SU-DHL-6 (cell line): ENCODE results near the gene ANAPC4.

Experiments used
- H2AFZ ChIP-seq: fragments of 200-600 bp; sonication (generic); 2 replicates; pipeline ENCODE4 v1.6.1; 2014; ENCODE audit warnings: low read depth, mild to moderate bottlenecking, moderate library complexity, mixed read lengths, antibody characterized with exemption, low read length; ENCODE audit not compliant: severe bottlenecking
- H3F3A ChIP-seq: fragments of 200-600 bp; shearing (Covaris generic); 2 replicates; pipeline ENCODE4 v1.6.0; 2016; ENCODE audit warnings: antibody characterized with exemption, mild to moderate bottlenecking; ENCODE audit not compliant: insufficient read depth
- H3K27ac ChIP-seq: fragments of 200-600 bp; sonication (generic); 2 replicates; pipeline ENCODE4 v1.5.1; 2016; ENCODE audit warnings: low read depth, mild to moderate bottlenecking, low read length, moderate library complexity, mixed read lengths
- H3K27me3 ChIP-seq: fragments of 200-600 bp; sonication (generic), shearing (Covaris generic); 2 replicates; pipeline ENCODE4 v1.6.0; 2014; ENCODE audit warnings: mild to moderate bottlenecking, low read length
- H3K36me3 ChIP-seq: fragments of 200-600 bp; sonication (generic); 2 replicates; pipeline ENCODE4 v1.6.1; 2014; ENCODE audit warnings: mild to moderate bottlenecking, low read length, mixed read lengths
- H3K4me2 ChIP-seq: fragments of 300-600, 200-600 bp; shearing (Covaris generic), sonication (generic); 2 replicates; pipeline ENCODE4 v1.6.0; 2014; ENCODE audit warnings: low read length, low read depth, mild to moderate bottlenecking; ENCODE audit not compliant: poor library complexity, severe bottlenecking
- H3K4me3 ChIP-seq: fragments of 200-600 bp; sonication (generic); 2 replicates; pipeline ENCODE4 v1.5.1; 2014; ENCODE audit warnings: antibody characterized with exemption, low read length, mild to moderate bottlenecking, mixed read lengths; ENCODE audit not compliant: insufficient read depth, poor library complexity, severe bottlenecking
- H3K79me2 ChIP-seq: fragments of 200-600 bp; sonication (generic); 2 replicates; pipeline ENCODE4 v1.6.1; 2014; ENCODE audit warnings: mild to moderate bottlenecking, low read length, moderate library complexity; ENCODE audit not compliant: insufficient read depth
- H3K9ac ChIP-seq: fragments of 200-600 bp; sonication (generic); 2 replicates; pipeline ENCODE4 v1.7.0; 2014; ENCODE audit warnings: mild to moderate bottlenecking, low read length
- H3K9me2 ChIP-seq: fragments of 200-600 bp; sonication (generic); replicated peaks from 2 replicates; pipeline ENCODE4 v1.6.1; 2014; ENCODE audit warnings: low read length; ENCODE audit not compliant: insufficient read depth
- H3K9me3 ChIP-seq: fragments of 200-600 bp; sonication (generic); 2 replicates; pipeline ENCODE4 v1.6.1; 2014; ENCODE audit warnings: low read length, mixed read lengths; ENCODE audit not compliant: insufficient read depth
- H4K20me1 ChIP-seq: fragments of 200-600 bp; sonication (generic); 2 replicates; pipeline ENCODE4 v1.6.1; 2014; ENCODE audit warnings: low read depth, mild to moderate bottlenecking, antibody characterized with exemption, low read length, moderate library complexity, mixed read lengths
- EZH2phosphoT487 ChIP-seq: fragments of 200-600 bp; sonication (generic), shearing (Covaris generic); conservative IDR thresholded peaks from 2 replicates; pipeline ENCODE4 v1.6.1; 2018; ENCODE audit warnings: mild to moderate bottlenecking, antibody characterized with exemption, low read length, moderate library complexity, mixed read lengths
- TF ChIP-seq, protein P1 (sequence below): fragments of 200-600 bp; sonication (generic); IDR thresholded peaks from one replicate; pipeline ENCODE4 v1.5.1; 2017; ENCODE audit warnings: antibody characterized with exemption, mild to moderate bottlenecking, low read length, moderate library complexity; ENCODE audit not compliant: insufficient read depth, poor library complexity, severe bottlenecking

Gene ANAPC4

DNA sequence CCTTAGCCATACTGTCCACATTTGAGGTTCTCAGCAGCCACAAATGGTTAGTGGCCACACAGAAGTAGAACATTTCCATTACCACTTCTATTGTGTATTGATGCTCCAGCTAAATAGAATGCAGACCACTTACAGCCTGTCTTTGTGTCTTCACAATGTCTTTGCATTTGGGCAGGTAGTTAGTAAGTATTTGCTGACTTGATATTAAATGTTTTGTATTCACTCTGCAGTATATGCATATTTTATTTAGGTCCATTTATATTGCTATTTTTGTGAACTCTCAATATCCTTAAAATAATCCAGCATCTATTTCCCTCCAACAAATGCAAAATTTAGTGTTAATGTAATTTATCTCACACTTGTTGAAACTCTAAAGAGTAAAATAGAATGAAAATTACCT lies 26.6 kb downstream of the ANAPC4 start:
- no peaks in the 10 kb centered on the region for H3K79me2 ChIP-seq
- H3K36me3 ChIP-seq: peaks cover 54% of the 10 kb centered on the region; the same call in 1 of the 2 replicates
- H3K4me3 ChIP-seq: no peak overlapping the region
- no peak overlapping the region for H2AFZ ChIP-seq
- no peaks in the 10 kb centered on the region for H3K9me2 ChIP-seq
- H3K9me3 ChIP-seq: no peaks in the 10 kb centered on the region
- no peaks in the 10 kb centered on the region for H3K27me3 ChIP-seq
- H3K9ac ChIP-seq: no peak overlapping the region
- H3F3A ChIP-seq: no peaks in the 10 kb centered on the region
- TF ChIP-seq, protein P1, sequence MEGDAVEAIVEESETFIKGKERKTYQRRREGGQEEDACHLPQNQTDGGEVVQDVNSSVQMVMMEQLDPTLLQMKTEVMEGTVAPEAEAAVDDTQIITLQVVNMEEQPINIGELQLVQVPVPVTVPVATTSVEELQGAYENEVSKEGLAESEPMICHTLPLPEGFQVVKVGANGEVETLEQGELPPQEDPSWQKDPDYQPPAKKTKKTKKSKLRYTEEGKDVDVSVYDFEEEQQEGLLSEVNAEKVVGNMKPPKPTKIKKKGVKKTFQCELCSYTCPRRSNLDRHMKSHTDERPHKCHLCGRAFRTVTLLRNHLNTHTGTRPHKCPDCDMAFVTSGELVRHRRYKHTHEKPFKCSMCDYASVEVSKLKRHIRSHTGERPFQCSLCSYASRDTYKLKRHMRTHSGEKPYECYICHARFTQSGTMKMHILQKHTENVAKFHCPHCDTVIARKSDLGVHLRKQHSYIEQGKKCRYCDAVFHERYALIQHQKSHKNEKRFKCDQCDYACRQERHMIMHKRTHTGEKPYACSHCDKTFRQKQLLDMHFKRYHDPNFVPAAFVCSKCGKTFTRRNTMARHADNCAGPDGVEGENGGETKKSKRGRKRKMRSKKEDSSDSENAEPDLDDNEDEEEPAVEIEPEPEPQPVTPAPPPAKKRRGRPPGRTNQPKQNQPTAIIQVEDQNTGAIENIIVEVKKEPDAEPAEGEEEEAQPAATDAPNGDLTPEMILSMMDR: no peak
- no peak overlapping the region for H3K27ac ChIP-seq
- H3K4me2 ChIP-seq: no peak overlapping the region
- no peaks in the 10 kb centered on the region for H4K20me1 ChIP-seq

DNA sequence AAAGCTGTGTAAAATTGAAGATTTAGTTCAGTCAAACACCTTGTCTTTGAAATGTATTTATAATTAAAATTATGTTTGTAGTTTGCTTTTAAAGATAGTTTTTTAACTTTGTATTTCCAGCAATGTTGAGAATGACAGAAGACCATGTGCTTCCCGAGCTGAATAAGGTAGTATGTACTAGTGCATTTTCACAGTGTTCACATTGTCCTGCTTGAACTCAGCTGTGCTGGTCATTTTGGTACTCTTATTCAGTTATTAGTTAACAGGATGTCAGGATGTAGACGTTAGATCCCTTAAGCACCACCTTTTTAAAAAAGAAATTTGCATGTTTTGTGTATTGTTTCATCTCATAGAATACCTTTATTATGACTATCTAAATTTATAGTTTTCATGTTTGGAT lies 28.4 kb downstream of the ANAPC4 start:
- Histone ChIP-seq H3K9me3 (no peaks in the 10 kb centered on the region), H3K9me2 (no peaks in the 10 kb centered on the region), H3K79me2 (no peaks in the 10 kb centered on the region), H3K36me3 (peaks cover 62% of the 10 kb centered on the region), H4K20me1 (no peaks in the 10 kb centered on the region), H3K4me2 (no peak overlapping the region), H3K9ac (no peak overlapping the region), H3K27ac (no peak overlapping the region), H2AFZ (no peak overlapping the region), H3F3A (no peaks in the 10 kb centered on the region), H3K4me3 (no peak overlapping the region), H3K27me3 (no peaks in the 10 kb centered on the region)
- TF ChIP-seq, protein P1: no peak
- TF ChIP-seq EZH2phosphoT487: no peak

- Histone ChIP-seq H3K27me3 (no peaks in the 10 kb centered on the region), H3K4me2 (no peak overlapping the region), H3F3A (no peaks in the 10 kb centered on the region), H2AFZ (no peak overlapping the region), H3K9me2 (no peaks in the 10 kb centered on the region), H4K20me1 (no peaks in the 10 kb centered on the region), H3K9me3 (no peaks in the 10 kb centered on the region), H3K27ac (no peak overlapping the region), H3K4me3 (no peak overlapping the region), H3K36me3 (peaks cover 66% of the 10 kb centered on the region), H3K9ac (no peak overlapping the region), H3K79me2 (no peaks in the 10 kb centered on the region)
- TF ChIP-seq, protein P1: no peak
- no peak for TF ChIP-seq EZH2phosphoT487
Observed at GRCh38 chr4:25406081-25406692, 29.1 kb downstream of the ANAPC4 start.
